Stimulated activated naive B cell treated with anti-CD40 and anti-IgM and Interleukin-4, amounts not matched to agents 10 μg/mL and 1 μg/mL and 100 μg/mL, for 72 hours (primary cell): ENCODE results near the gene IPO4.
"Not testable (repeated sequence)": the region's sequence is repeated elsewhere in the genome, so short reads cannot be mapped to it uniquely, and the experiment has no call there.

ENCODE experiments used
- ATAC-seq, 2 donors: fragments of 150-1000 bp; cut with Tn5 transposase; replicated peaks; 2 replicates each; pipeline ENCODE4 v1.10.0; 2021; ENCODE audit warnings: moderate library complexity in 1 of 2
- DNase-seq: peaks from one replicate; pipeline ENCODE4 v3.0.0; 2021
- H3K27ac Mint-ChIP-seq: one replicate; pipeline ENCODE4 v1.8.0; 2022; ENCODE audit warnings: mild to moderate bottlenecking, mixed read lengths
- H3K27me3 Mint-ChIP-seq, 2 donors: one replicate each; pipeline ENCODE4 v1.8.0; 2022; ENCODE audit warnings: mixed read lengths in 2 of 2
- H3K36me3 Mint-ChIP-seq, 2 donors: one replicate each; pipeline ENCODE4 v1.8.0; 2022; ENCODE audit warnings: mixed read lengths in 2 of 2, mild to moderate bottlenecking in 1 of 2
- H3K4me1 Mint-ChIP-seq, 2 donors: one replicate each; pipeline ENCODE4 v1.8.0; 2022; ENCODE audit warnings: mixed read lengths in 2 of 2, mild to moderate bottlenecking in 1 of 2
- H3K4me3 Mint-ChIP-seq, 2 donors: one replicate each; pipeline ENCODE4 v1.8.0; 2022; ENCODE audit warnings: mild to moderate bottlenecking in 2 of 2, mixed read lengths in 2 of 2, moderate library complexity in 1 of 2
- H3K9me3 Mint-ChIP-seq, 2 donors: one replicate each; pipeline ENCODE4 v1.8.0; 2022; ENCODE audit warnings: mixed read lengths in 2 of 2, mild to moderate bottlenecking in 1 of 2

Gene IPO4

DNA sequence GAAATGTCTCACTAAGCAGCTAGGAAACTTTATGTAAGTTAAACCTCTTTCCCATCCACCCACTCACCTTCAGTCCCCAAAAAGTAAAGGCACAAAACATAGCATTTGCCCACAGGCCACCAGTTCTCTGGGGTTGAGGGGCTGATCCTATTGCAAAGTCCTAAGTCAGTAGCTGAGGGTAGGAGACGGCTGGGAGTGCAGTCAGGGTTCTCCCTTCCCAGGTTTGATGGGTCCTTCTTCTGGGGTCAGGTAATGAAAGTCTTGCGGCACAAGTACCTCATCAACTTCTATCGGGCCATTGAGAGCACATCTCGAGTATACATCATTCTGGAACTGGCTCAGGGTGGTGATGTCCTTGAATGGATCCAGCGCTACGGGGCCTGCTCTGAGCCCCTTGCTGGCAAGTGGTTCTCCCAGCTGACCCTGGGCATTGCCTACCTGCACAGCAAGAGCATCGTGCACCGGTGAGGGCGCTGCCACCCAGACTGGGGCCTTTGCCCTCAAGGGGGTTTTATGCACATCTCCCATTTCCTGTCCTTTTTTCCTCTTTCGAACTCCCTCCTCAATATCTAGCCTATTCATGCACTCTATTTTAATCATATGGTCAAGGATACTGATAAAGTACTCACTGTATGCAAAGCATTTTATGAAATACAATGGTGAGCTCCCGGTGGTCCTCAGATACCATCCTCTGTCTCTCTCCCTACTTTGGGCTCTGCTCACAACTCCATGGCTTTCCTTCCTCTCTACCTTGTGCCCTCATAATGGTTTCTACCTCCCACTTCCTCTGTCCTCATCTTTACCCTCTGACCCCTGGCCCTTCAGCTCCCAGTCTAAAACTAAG is 17.9 kb upstream of the IPO4 start:
- Mint-ChIP-seq H3K27ac (peak overlapping the region; percentile 88), H3K9me3 (peaks cover 6 to 7% of the 10 kb centered on the region in 2 donors), H3K36me3 (peaks cover 68 to 81% of the 10 kb centered on the region in 2 donors), H3K27me3 (no peaks in the 10 kb centered on the region), H3K4me1 (peaks cover 35 to 64% of the 10 kb centered on the region in 2 donors), H3K4me3 (peak overlapping the region; percentile 3 to 9)
- DNase-seq (no peak), ATAC-seq (peak in 1 of 2 donors; percentile 4)

DNA sequence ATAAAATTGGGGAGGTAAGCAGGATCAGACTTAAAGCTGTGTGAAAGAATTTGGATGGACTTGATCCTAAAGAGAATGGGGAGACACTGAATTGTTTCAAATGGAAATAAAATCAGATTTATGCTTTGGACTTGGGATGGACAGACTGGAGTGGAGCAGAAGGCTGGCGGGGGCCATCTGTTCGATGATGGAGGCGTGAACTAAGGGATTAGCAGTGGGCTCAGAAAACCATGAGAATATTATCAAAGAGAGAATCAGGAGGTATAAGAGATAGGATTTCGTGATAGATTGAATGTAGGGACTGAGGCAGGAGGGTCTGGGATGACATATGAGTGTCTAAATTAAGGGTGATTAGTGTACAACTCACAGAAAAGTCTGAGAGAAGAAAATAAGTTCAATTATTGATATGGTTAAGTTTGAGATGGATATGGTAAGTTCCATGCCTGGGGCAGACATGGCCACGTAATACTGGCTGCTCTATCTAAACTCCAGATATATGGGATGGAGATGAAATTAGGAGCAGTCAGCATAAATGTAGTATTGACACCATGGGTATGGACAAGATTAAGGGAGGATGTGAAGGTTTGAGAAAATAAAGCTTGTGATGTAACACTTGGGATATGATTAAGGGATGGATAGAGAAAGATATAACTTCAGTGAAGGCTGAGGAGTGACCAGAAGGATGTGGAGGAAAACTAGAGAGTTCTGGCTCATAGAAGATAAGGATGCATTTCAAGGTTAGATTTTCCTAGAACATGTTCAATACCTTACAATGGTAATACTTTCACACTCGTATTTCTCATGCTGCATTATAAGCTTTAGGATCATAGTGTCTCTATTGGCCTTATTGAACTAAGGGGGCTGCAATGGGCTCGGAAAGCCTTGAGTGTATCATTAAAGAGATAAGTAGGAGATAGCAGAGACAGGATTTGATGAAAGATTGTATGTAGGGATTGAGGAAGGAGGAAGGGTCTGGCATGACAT is 15.8 kb upstream of the IPO4 start:
- DNase-seq (no peak), ATAC-seq (no peak)
- Mint-ChIP-seq H3K36me3 (peaks cover 68 to 79% of the 10 kb centered on the region in 2 donors), H3K27me3 (no peaks in the 10 kb centered on the region), H3K4me3 (no peak overlapping the region), H3K4me1 (peaks cover 28 to 57% of the 10 kb centered on the region in 2 donors), H3K27ac (no peak overlapping the region), H3K9me3 (peaks cover 6 to 7% of the 10 kb centered on the region in 2 donors)

DNA sequence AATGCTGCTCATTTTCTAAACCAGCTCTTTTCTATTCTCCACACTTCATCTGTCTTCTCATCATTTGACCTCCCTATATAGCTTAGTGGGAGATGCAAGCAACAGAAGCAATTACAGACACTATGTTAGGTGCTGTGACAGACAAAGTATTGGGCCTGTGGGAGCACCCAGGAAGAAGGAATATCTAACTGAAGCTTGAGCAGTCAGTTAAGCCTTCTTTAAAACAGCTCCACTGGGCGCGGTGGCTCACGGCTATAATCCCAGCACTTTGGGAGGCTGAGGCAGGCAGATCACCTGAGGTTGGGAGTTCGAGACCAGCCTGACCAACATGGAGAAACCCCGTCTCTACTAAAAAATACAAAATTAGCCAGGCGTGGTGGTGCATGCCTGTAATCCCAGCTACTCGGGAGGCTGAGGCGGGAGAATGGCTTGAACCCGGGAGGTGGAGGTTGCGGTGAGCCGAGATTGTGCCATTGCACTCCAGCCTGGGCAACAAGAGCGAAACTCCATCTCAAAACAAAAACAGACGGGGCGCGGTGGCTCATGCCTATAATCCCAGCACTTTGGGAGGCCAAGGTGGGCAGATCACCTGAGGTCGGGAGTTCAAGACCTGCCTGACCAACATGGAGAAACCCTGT is 14.8 kb upstream of the IPO4 start:
- H3K4me1 Mint-ChIP-seq: peaks cover 36 to 61% of the 10 kb centered on the region in 2 donors
- H3K36me3 Mint-ChIP-seq: peaks cover 76 to 85% of the 10 kb centered on the region in 2 donors
- ATAC-seq, DNase-seq, H3K27ac Mint-ChIP-seq, H3K4me3 Mint-ChIP-seq, H3K27me3 Mint-ChIP-seq, H3K9me3 Mint-ChIP-seq: not testable (repeated sequence)

- H3K9me3 Mint-ChIP-seq, H3K27ac Mint-ChIP-seq, ATAC-seq, H3K27me3 Mint-ChIP-seq, H3K4me3 Mint-ChIP-seq, DNase-seq: not testable (repeated sequence)
- Mint-ChIP-seq H3K4me1 (peaks cover 31 to 61% of the 10 kb centered on the region in 2 donors), H3K36me3 (peaks cover 71 to 79% of the 10 kb centered on the region in 2 donors)
Observed at GRCh38 chr14:24202538-24202937, 13.9 kb upstream of the IPO4 start.

GRCh38 chr14:24198814-24199524 is 10.4 kb upstream of the IPO4 start:
- H3K4me3 Mint-ChIP-seq: peak overlapping the region in 1 of 2 donors; percentile 56
- no peak for DNase-seq
- peak overlapping the region; percentile 71 for H3K27ac Mint-ChIP-seq
- H3K4me1 Mint-ChIP-seq: peaks cover 31 to 59% of the 10 kb centered on the region in 2 donors
- no peak for ATAC-seq
- H3K36me3 Mint-ChIP-seq: peaks cover 46 to 66% of the 10 kb centered on the region in 2 donors
- no peaks in the 10 kb centered on the region for H3K27me3 Mint-ChIP-seq
- peaks cover 6 to 10% of the 10 kb centered on the region in 2 donors for H3K9me3 Mint-ChIP-seq

- H3K4me1 Mint-ChIP-seq: peaks cover 37 to 70% of the 10 kb centered on the region in 2 donors
Observed at GRCh38 chr14:24197056-24197450, 8.4 kb upstream of the IPO4 start.

GRCh38 chr14:24196071-24197055 is 7.7 kb upstream of the IPO4 start:
- ATAC-seq: peak; percentile 41 to 46
- peak overlapping the region; percentile 98 for H3K27ac Mint-ChIP-seq
- H3K27me3 Mint-ChIP-seq: no peaks in the 10 kb centered on the region
- no peak for DNase-seq
- peaks cover 34 to 59% of the 10 kb centered on the region in 2 donors for H3K36me3 Mint-ChIP-seq
- H3K4me1 Mint-ChIP-seq: peaks cover 39 to 77% of the 10 kb centered on the region in 2 donors
- peak overlapping the region; percentile 92 to 95 for H3K4me3 Mint-ChIP-seq
- peaks cover 0 to 3% of the 10 kb centered on the region in 2 donors for H3K9me3 Mint-ChIP-seq

More at GRCh38 chr14:24197056-24197450, 8.4 kb upstream of the IPO4 start:
- H3K9me3 Mint-ChIP-seq: peaks cover 0 to 3% of the 10 kb centered on the region in 2 donors
- peaks cover 40 to 60% of the 10 kb centered on the region in 2 donors for H3K36me3 Mint-ChIP-seq
- DNase-seq (no peak), ATAC-seq (no peak)
- peak overlapping the region; percentile 92 to 95 for H3K4me3 Mint-ChIP-seq
- H3K27ac Mint-ChIP-seq: peak overlapping the region; percentile 98
- no peaks in the 10 kb centered on the region for H3K27me3 Mint-ChIP-seq

GRCh38 chr14:24195186-24196070 is 6.8 kb upstream of the IPO4 start, which contains the start of gene TM9SF1:
Gene TM9SF1 (minus strand): TSS chr14:24195441. CDS start chr14:24195019, 422 bp downstream.
- no peaks in the 10 kb centered on the region for H3K27me3 Mint-ChIP-seq
- peak within 1 kb of the TSS; percentile 98 for H3K27ac Mint-ChIP-seq
- DNase-seq: peak; percentile 87
- peak; percentile 90 for ATAC-seq
- peaks cover 39 to 82% of the 10 kb centered on the region in 2 donors for H3K4me1 Mint-ChIP-seq
- peak within 1 kb of the TSS; percentile 92 to 95 for H3K4me3 Mint-ChIP-seq
- H3K9me3 Mint-ChIP-seq: peaks cover 0 to 3% of the 10 kb centered on the region in 2 donors
- H3K36me3 Mint-ChIP-seq: peaks cover 33 to 57% of the 10 kb centered on the region in 2 donors

- H3K4me3 Mint-ChIP-seq: peak overlapping the region; percentile 92 to 95
- peaks cover 41 to 82% of the 10 kb centered on the region in 2 donors for H3K4me1 Mint-ChIP-seq
- DNase-seq: no peak
- no peaks in the 10 kb centered on the region for H3K27me3 Mint-ChIP-seq
- no peak for ATAC-seq
- peaks cover 0 to 3% of the 10 kb centered on the region in 2 donors for H3K9me3 Mint-ChIP-seq
- peak overlapping the region; percentile 98 for H3K27ac Mint-ChIP-seq
- H3K36me3 Mint-ChIP-seq: peaks cover 35 to 58% of the 10 kb centered on the region in 2 donors
Observed at GRCh38 chr14:24194873-24195185, 6.2 kb upstream of the IPO4 start.

DNA sequence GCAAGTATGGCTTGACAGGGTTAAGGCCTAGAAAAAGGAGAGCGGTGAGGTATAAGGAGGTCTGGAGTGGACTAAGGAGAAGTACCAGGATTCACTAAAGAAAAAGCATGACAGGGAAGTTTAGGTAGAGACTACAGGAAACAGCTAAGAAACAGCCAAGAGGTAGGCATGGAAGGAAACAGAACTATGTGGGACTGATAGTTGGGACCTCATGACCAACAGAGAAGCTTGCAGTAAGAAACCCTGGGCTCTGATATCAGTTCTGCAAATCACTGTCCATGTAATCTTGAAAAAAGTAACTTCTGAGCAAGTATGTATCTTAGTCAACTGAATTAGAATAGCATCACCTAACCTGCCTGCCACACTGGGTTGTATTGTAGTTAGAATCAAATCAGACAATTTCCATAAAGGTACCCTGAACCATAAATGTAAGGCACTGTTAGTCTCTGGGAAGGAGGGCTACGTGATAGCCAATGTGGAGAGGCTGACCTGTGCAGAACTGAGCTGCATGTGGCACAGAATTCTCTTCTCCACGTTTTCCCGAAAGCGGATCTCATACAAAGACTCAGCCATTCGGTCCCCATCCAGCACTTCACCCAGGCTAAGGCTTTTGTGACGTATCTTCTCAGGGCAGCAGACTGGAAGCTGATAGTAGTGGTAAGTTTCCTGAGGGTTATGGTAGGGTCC is 5.7 kb upstream of the IPO4 start:
- no peak for DNase-seq
- peaks cover 39 to 80% of the 10 kb centered on the region in 2 donors for H3K4me1 Mint-ChIP-seq
- no peaks in the 10 kb centered on the region for H3K27me3 Mint-ChIP-seq
- peaks cover 0 to 3% of the 10 kb centered on the region in 2 donors for H3K9me3 Mint-ChIP-seq
- peak overlapping the region; percentile 98 for H3K27ac Mint-ChIP-seq
- H3K4me3 Mint-ChIP-seq: peak overlapping the region; percentile 92 to 95
- ATAC-seq: no peak
- H3K36me3 Mint-ChIP-seq: peaks cover 31 to 54% of the 10 kb centered on the region in 2 donors

DNA sequence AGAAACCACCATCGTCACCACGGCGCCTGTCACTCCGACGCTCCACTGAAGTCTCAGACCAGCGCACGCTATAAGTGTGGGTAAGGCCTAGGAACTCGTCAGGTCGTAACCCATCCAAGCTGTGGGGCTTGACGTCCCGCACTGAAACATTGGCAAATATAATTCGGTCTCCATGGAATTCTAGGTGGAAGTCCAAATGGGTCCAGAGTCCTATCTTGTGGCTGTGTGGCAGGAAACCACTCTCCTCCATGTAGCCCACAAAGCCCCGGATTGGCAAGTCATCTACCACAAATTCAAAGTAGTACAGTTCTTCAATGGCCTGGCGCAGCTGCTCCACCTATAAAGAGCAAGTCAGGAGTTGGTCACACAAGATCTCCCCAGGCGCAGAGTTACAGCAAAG is 4.3 kb upstream of the IPO4 start:
- H3K4me3 Mint-ChIP-seq: no peak overlapping the region
- H3K36me3 Mint-ChIP-seq: peaks cover 21 to 46% of the 10 kb centered on the region in 2 donors
- no peak overlapping the region for H3K27ac Mint-ChIP-seq
- ATAC-seq (no peak), DNase-seq (no peak)
- H3K27me3 Mint-ChIP-seq: no peaks in the 10 kb centered on the region
- H3K4me1 Mint-ChIP-seq: peaks cover 34 to 74% of the 10 kb centered on the region in 2 donors
- H3K9me3 Mint-ChIP-seq: no peaks in the 10 kb centered on the region
